Esophagus squamous epithelium (tissue), 5 donors: ENCODE data around the gene TTC17. TPM values are rescaled to one million over a fixed set of nuclear protein-coding genes. Genes with fewer than 3 reads are reported as not detected.
"Not testable (repeated sequence)": the region's sequence is repeated elsewhere in the genome, so short reads cannot be mapped to it uniquely, and the experiment has no call there.

ENCODE experiments used
- DNase-seq: peaks from one replicate; lab custom pipeline; 2025; lab: John Stamatoyannopoulos, UW
- H3K27ac ChIP-seq, 4 donors: fragments of 200-600 bp; sonication (generic); one replicate each; pipeline ENCODE4 v1.5.1; 2016 to 2019; ENCODE audit warnings: mild to moderate bottlenecking in 1 of 4
- H3K27me3 ChIP-seq, 4 donors: fragments of 200-600 bp; sonication (generic); 1 replicate in 3 of 4; 2 replicates in 1 of 4; pipeline versions ENCODE4 v1.5.1 to v1.6.0; 2017 to 2021; ENCODE audit warnings: antibody characterized with exemption in 1 of 4
- H3K36me3 ChIP-seq, 3 donors: fragments of 200-600 bp; sonication (generic); one replicate each; pipeline ENCODE4 v1.5.1; 2016 to 2019
- H3K4me1 ChIP-seq, 3 donors: fragments of 200-600 bp; sonication (generic); one replicate each; pipeline ENCODE4 v1.5.1; 2017 to 2019
- H3K4me3 ChIP-seq, 4 donors: fragments of 200-600 bp; sonication (generic); 1 replicate in 3 of 4; 2 replicates in 1 of 4; pipeline ENCODE4 v1.5.1; 2016 to 2019; ENCODE audit warnings: mild to moderate bottlenecking in 2 of 4, moderate library complexity in 1 of 4
- H3K9me3 ChIP-seq, 3 donors: fragments of 200-600 bp; sonication (generic); one replicate each; pipeline ENCODE4 v1.5.1; 2016 to 2019
- POLR2A ChIP-seq, 4 donors: fragments of 450-650 bp; IDR thresholded peaks; one replicate each; pipeline ENCODE4 v1.6.1; 2017; ENCODE audit warnings: antibody characterized with exemption in 4 of 4, mild to moderate bottlenecking in 4 of 4, moderate library complexity in 3 of 4
- WGBS, 2 donors: methylation state at CpG; one replicate each; pipeline ENCODE4 v1.1.5; 2018; 5-methylcytosine and 5-hydroxymethylcytosine counted together
- intact Hi-C: fragments of 100-400 bp; cut with DNase I; formaldehyde crosslinking; loops from one replicate; pipeline ENCODE4 v1.15.0; 2022
- total RNA-seq, 4 donors: library from RNA; depleted of rRNA; stranded (reverse); fragments of >200 nt; gene quantifications; one replicate each; pipeline ENCODE4 v1.1.0, GENCODE V29; 2016
- TF ChIP-seq, protein P1 (sequence below), 6 experiments: fragments of 450-650 bp in 4 of 6; fragments of 200-600 bp in 2 of 6; sonication (generic) in 2 of 6; IDR thresholded peaks; one replicate each; pipeline ENCODE4 v1.5.1; 2016 to 2019; ENCODE audit warnings: antibody characterized with exemption in 6 of 6, mild to moderate bottlenecking in 4 of 6, moderate library complexity in 4 of 6
- donor health status: DM: yes; HTN: yes; CAD: no.

TTC17 gene
- total RNA-seq, 4 donors from 2014 or later, result 37.5 to 106 (median 55.9) TPM

DNA sequence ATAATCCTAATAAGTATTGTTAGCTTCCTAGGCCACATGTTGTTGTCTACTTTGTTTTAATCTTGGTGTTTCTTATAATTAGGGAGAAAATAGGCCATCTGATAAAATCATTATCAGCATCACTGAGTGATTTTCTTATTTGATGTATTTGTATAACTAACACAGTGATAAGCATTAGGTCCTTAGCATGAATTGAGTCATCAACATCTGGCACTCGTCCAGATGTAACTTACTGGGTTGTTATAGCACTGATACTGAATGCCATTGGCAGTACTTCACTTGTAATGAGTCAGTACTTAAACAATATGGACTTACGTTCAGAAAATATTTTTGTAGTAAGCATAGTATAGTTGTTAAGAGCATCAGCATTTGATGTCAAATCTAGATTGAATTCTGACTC lies 30.7 kb upstream of the TTC17 start:
- Histone ChIP-seq H3K4me1 (no peaks in the 10 kb centered on the region), H3K27me3 (no peaks in the 10 kb centered on the region), H3K9me3 (no peaks in the 10 kb centered on the region), H3K36me3 (peaks cover 10 to 100% (median 48%) of the 10 kb centered on the region in 3 donors), H3K27ac (no peak overlapping the region), H3K4me3 (no peak overlapping the region)
- 25 to 26% methylated on average over 2 of the region's 2 CpGs for WGBS, 2 donors
- TF ChIP-seq, protein P1, sequence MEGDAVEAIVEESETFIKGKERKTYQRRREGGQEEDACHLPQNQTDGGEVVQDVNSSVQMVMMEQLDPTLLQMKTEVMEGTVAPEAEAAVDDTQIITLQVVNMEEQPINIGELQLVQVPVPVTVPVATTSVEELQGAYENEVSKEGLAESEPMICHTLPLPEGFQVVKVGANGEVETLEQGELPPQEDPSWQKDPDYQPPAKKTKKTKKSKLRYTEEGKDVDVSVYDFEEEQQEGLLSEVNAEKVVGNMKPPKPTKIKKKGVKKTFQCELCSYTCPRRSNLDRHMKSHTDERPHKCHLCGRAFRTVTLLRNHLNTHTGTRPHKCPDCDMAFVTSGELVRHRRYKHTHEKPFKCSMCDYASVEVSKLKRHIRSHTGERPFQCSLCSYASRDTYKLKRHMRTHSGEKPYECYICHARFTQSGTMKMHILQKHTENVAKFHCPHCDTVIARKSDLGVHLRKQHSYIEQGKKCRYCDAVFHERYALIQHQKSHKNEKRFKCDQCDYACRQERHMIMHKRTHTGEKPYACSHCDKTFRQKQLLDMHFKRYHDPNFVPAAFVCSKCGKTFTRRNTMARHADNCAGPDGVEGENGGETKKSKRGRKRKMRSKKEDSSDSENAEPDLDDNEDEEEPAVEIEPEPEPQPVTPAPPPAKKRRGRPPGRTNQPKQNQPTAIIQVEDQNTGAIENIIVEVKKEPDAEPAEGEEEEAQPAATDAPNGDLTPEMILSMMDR (IDR thresholded peaks at IDR 0.05), result no peak
- TF ChIP-seq POLR2A (IDR thresholded peaks at IDR 0.05), result no peak
- intact Hi-C loops, result loop anchor here (10.0 kb wide), 1 partner anchor 87 kb away; no protein-coding TSS in a partner anchor
- DNase-seq, result no peak

DNA sequence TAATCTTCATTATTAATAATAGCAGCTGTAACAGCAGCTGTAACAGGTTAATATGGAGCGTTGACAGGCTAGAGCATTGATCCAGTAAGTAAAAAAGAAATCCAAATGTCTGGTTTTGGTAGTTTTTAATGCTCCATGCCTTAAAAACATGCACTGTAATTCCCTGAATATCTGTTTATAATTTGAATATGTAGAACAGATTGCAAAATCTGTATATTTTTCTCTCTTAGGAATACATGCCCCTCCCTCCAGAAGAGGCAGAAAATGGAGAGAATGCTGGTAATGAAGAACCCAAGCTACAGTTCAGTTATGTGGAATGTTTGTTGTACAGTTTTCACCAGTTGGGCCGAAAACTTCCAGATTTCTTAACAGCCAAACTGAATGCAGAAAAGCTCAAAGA lies 30.2 kb upstream of the TTC17 start:
- no peak for DNase-seq
- intact Hi-C loops, result loop anchor here (10.0 kb wide), 1 partner anchor 86 kb away; no protein-coding TSS in a partner anchor
- H3K4me3 ChIP-seq, result no peak overlapping the region
- no peaks in the 10 kb centered on the region for H3K9me3 ChIP-seq
- no peak for TF ChIP-seq POLR2A (IDR thresholded peaks at IDR 0.05)
- TF ChIP-seq, protein P1 (IDR thresholded peaks at IDR 0.05), result no peak
- H3K27ac ChIP-seq, result no peak overlapping the region
- peaks cover 10 to 100% (median 46%) of the 10 kb centered on the region in 3 donors for H3K36me3 ChIP-seq
- WGBS, 2 donors, result 85 to 89% methylated on average over 2 of the region's 2 CpGs
- no peaks in the 10 kb centered on the region for H3K27me3 ChIP-seq
- no peaks in the 10 kb centered on the region for H3K4me1 ChIP-seq

DNA sequence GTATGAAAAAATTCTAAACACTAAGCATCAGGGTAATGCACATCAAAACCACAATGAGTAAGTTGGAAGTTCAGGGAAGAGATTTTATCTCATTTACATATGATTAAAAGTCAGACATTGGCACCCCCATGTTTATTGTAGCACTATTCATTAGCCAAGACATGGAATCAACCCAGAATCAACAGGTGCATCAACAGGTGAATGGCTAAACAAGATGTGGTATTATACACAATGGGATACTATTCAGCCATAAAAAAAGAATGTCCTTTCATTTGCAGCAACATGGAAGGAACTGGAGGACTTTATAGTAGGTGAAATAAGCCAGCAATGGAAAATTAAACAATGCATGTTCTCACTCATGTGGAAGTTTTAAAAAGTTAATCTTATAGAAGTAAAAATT lies 17.6 kb upstream of the TTC17 start:
- peaks cover 8 to 63% (median 10%) of the 10 kb centered on the region in 3 donors for H3K36me3 ChIP-seq
- no peak overlapping the region for H3K27ac ChIP-seq
- no peak for DNase-seq
- no peak overlapping the region for H3K4me3 ChIP-seq
- TF ChIP-seq POLR2A (IDR thresholded peaks at IDR 0.05), result no peak
- TF ChIP-seq, protein P1 (IDR thresholded peaks at IDR 0.05), result no peak
- H3K4me1 ChIP-seq, result no peaks in the 10 kb centered on the region
- H3K27me3 ChIP-seq, result no peaks in the 10 kb centered on the region
- intact Hi-C loops, result no loop called here
- H3K9me3 ChIP-seq, result no peaks in the 10 kb centered on the region

DNA sequence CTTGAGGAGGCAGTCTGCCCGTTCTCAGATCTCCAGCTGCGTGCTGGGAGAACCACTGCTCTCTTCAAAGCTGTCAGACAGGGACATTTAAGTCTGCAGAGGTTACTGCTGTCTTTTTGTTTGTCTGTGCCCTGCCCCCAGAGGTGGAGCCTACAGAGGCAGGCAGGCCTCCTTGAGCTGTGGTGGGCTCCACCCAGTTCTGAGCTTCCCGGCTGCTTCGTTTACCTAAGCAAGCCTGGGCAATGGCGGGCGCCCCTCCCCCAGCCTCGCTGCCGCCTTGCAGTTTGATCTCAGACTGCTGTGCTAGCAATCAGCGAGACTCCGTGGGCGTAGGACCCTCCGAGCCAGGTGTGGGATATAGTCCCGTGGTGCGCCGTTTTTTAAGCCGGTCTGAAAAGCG lies 7.3 kb upstream of the TTC17 start:
- H3K36me3 ChIP-seq, H3K9me3 ChIP-seq, H3K4me3 ChIP-seq, DNase-seq, H3K27ac ChIP-seq, H3K27me3 ChIP-seq, intact Hi-C loops, H3K4me1 ChIP-seq: not testable (repeated sequence)
- no CpG with 5 or more reads among the region's 17 CpGs for WGBS, 2 donors

DNA sequence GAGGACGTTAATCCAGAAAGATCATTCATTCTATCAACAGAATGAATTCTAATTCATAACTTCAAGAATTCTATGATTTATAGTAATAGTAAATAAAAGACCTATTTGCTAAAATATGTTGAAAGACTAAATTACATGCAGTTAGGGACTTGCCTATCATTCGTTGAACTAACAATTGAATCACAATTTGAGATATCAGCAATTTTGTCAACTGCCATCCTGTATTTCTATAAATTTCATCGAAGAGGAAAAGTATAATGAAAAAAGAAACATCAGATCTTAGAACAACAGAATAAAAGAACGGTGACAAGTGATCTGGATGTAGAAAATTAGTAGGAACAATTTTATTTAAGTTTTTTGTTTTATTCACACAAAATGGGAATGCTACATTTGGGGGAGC lies 4.4 kb upstream of the TTC17 start:
- no peak overlapping the region for H3K27ac ChIP-seq
- DNase-seq, result no peak
- WGBS, 2 donors, result 85 to 90% methylated on average over 4 of the region's 4 CpGs
- TF ChIP-seq, protein P1 (IDR thresholded peaks at IDR 0.05), result no peak
- H3K27me3 ChIP-seq, result no peaks in the 10 kb centered on the region
- peaks cover 0 to 15% (median 3%) of the 10 kb centered on the region in 3 donors for H3K4me1 ChIP-seq
- intact Hi-C loops, result no loop called here
- no peak overlapping the region for H3K4me3 ChIP-seq
- no peaks in the 10 kb centered on the region for H3K9me3 ChIP-seq
- no peaks in the 10 kb centered on the region for H3K36me3 ChIP-seq

DNA sequence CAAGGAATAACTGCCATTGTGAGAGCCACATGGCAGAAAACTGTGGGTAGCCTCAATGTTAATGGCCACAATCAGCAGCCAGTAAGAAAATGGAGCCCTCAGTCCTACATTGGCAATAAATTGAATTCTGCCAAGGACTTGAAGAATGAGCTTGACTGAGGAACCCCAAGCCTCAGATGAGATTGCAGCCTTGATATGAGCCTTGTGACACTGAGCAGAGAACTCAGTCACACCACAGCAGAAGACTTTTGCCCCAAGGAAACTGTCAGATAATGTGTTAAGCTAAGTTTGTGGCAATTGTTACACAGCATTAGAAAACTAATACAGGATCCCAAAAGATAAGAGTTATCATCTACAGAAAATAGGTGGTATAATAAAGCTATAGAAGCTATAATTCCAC lies 2.4 kb upstream of the TTC17 start:
- H3K36me3 ChIP-seq, result no peaks in the 10 kb centered on the region
- no peaks in the 10 kb centered on the region for H3K9me3 ChIP-seq
- no peaks in the 10 kb centered on the region for H3K27me3 ChIP-seq
- no peak for DNase-seq
- intact Hi-C loops, result no loop called here
- TF ChIP-seq, protein P1 (IDR thresholded peaks at IDR 0.05), result no peak
- no peak for TF ChIP-seq POLR2A (IDR thresholded peaks at IDR 0.05)
- H3K27ac ChIP-seq, result no peak overlapping the region
- H3K4me1 ChIP-seq, result peaks cover 9 to 35% (median 16%) of the 10 kb centered on the region in 3 donors
- no peak overlapping the region for H3K4me3 ChIP-seq
